HK-2 (cell line): ENCODE results near the gene NRG3.

Experiments
- DNase-seq: peaks from one replicate; pipeline ENCODE4 v3.0.0-alpha.2; 2018; ENCODE audit not compliant: unreplicated experiment

Gene NRG3

DNA sequence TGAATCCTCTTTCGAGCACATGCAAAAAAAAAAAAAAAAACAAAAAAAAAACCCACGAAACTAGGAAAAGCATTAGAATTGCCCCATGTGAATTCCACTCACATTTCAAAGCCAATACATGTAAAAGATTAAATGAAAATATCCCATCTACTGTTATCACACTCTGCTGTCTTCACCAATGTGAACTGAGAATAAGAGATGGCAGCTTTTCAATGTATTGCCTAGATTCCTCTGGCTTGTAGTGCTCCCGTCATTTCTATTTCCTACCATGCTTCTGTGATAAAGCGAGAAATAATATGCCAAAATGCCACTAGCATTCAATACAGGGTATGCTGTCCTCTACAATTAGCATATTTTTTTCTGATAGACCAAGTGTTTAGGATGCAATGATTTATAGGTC, 517.0 kb downstream of the NRG3 start:
- DNase-seq: no peak

DNA sequence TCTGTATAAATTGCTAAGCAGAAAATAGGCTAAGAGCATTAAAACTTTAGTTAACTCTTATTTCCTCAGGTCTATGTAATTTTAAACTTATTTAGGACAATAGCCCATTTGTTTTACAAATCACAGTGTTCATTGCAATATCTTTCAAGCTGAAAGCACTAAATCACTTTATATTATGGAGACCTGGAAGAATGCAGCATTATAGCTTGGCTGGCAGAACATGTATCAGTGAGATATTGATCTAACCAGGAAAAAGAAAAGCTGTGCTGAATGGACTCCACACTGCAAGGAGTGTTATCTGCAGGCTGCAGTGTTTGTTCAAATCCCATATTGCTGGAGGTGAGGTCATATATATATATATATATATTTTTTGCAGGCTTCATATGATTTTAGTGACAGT, 517.5 kb downstream of the NRG3 start:
- DNase-seq: no peak

DNA sequence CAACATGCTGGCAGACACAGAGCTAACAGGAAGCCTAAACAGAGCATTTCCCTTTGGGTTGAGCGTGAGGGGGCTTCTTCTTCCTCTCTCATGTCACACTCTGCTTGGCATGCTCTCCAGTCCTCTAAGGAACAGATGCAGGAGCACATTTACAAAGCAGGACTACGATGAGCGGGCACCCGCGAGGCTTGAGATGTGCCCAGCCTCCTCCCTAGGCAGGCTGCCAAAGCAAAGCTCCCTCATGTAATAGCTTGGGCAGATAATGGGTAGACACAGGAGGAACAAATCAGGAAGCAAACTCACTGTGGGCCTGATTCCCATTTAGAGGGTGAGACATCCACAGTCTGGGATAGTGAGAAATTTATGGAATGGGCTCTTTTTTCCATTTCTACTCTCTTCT, 519.1 kb downstream of the NRG3 start:
- no peak for DNase-seq

DNA sequence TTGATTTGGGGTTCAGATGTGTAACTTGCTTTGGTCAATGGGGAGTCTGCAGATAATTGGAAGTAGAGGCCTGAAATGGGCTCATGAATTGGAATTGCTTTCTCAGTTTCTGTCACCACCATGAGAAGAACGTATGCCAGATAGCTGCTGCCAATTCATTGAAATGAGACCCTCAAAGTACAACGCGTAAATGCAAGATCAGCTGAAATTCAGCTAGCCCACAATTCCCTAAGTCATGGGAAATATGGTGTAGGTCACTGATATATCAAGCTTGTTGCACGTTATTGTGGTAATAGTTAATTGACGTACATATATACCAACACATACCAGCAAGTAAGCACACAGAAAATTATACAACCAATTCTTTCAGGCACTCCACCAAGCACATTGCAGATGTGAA, 520.0 kb downstream of the NRG3 start:
- DNase-seq: no peak

DNA sequence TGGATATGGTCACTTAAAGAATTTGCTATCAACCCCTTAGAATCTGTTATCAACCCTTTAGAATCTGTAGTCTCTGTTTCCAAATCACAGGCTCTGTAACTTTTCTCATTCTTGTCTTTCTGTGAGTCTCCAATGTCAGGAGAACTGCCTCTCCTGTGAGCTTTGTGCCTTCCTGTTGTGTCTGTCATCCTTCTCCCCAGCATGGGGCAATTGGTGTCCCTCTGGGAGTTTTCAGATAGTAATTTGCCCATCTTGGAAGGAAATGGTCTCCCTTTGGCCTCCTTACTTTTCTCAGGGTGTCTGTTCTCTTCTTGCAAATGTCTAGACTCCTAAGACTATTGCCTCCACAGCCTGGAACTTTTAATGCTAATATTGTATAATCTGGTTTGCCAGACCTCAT, 521.9 kb downstream of the NRG3 start:
- no peak for DNase-seq

DNA sequence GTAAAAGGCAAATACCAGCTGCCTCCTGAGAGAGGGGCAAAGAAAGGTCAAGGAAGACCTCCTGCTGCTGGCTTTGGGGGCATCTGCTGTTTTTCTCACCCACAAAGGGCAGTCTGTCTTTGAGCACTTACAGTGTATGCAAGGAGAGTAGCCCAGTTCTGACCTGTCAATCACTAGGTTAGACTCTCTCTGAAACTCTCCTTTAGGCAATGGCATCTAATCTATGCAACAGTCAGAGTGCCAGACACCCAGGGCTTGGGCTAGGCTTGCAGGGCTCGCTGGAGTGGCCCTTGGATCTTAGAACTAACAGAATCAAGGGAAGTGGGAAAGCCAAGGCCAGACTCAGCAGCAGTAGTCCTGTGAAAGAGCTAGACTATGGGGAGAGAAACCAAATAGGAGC, 522.9 kb downstream of the NRG3 start:
- DNase-seq: no peak

DNA sequence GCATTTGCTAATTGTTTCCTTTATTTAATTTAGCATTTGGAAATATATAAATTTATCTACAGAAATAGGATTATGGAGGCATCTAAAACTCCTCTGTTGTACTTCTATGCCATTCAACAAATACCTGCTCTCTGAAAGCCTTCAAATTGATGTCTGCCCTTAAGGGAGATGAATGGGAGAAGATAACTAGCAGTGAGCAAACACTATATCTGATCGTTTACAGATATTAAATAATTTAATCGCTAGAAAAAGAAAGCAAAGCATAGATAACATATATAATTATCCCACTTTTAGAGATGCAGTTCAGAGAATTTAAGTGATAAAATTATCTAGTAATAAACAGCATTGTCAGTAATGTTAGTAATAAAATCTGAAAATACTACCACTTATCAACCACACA, 524.9 kb downstream of the NRG3 start:
- no peak for DNase-seq

DNA sequence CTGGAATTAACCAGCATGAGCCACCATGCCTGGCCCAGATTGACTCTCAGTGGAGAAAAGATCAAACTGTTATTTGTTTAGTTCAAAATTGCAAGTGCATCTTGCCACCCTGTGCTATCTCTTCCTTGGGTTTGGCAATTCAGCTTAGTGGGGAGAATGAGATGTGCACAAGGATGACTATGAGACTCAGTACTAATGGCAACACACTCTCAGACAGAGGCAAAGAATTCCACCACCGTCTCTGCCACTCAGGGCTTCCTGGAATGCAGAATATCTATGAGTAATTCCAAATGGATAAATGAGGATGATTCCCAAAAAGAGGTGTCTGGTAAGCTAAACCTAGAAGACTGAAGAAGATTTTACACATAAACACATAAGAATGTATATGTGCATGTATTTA, 525.8 kb downstream of the NRG3 start:
- no peak for DNase-seq

DNA sequence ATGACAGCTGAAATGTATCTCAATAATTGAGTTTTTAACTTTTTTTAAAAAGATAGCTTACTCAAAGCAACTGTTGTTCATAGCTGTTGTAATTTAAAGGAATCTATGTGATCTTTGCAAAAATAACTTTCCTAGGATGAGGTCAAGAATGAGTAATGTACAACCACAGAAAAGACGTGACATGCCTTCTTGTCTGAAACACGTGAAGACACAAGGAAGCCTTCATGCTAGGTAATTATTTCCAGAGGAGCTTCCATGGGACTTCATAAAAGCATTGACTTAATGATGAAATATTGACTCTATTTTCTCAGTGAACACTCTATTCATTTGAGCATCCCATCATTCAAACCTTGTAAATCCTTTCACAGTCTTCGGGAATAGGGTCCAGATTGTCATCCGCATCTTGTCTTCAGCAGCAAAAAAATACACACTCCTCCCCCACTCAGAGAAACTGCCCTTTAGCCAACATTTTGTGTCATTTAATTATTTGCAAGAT, 528.0 kb downstream of the NRG3 start:
- no peak for DNase-seq

DNA sequence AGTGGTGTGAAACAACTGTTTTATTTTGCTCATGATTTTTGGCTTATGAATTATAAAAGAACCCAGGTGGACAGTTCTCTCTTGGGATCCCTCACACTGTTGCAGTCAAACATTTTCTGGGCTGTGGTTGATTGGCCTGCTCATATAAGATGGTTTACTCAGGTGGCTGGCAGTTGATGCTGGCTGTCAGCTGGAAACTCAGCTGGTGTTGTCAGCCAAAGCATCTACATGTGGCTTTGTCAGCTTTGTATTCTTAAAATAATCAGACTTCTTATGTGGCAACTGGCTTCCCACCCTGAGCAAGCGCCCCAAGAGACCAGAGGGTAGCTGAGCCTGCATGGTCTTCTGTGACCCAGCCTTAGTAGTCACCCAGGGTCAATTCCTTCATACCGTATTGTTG, 534.7 kb downstream of the NRG3 start:
- DNase-seq: no peak

DNA sequence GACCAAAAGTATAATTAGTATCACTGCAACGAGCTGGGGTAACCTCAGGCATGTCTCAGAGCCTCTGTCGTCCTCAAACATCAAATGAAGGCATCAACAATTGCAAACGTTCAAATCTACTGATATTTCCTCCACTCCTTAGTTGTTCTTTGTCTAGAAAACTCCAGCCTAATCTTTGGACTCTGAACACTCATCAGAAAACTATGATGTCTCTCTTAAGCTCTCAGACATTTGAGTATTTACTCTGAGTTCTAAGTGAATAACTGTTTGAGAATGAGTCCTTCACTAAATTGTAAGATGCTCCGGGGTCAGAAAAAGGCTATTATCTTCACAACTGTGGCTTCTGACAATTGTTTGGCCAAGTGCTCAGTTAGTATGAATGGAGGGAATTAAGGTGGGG, 536.4 kb downstream of the NRG3 start:
- no peak for DNase-seq

DNA sequence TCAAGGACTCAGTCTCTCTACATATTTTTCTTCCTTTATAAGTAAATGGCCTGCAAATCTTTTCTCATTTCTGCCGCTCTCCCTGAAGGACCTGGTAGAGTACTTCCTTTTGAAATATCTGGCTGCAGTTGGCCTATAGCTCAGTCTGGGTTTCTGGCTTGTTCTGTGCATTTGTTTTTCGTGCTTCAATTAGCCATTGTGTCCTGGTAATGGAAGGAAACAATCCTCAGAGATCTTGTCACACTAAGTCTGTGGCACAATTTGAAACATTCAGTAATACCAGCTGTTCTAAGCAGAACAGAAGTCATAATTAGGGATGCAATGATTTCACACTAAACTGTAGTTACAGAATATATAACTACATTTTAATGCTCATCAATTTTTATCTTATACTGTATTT, 545.0 kb downstream of the NRG3 start:
- DNase-seq: no peak

DNA sequence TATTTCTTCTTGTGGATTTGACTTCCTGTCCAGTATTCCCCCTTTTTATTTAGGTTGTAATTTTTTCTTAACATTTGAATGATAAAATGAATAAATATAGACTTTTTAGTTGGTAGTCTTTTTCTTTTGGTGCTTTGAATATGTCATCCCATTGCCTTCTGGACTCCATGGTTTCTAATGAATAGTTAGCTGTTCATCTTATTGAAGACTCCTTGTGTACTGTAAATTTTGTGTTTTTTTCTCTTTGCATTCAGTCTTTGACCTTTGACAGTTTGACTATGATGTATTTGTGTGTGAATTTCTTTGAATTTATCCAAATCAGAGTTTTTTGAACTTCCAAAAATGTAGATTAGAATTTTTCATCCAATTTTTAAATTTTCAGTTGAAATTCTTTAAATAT, 554.3 kb downstream of the NRG3 start:
- no peak for DNase-seq

DNA sequence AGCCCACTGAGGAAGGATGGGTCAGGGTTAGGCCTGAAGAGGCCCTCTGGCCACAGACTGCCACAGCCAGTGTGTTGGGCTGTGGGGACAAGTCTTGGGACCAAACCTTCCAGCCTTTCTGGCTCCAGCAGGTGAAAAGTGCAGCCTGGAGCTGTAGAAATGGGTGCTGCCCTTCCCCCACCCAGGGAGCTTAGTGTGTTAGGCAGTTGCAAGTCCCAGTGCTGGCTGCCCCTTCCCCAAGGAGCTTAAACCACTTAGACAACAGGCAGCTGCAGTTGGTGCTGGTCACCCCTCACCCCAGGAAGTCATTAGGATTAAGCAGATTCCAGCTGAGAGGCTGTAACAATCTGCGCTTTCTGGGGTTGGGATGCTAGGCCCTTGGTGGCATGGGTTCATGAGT, 563.3 kb downstream of the NRG3 start:
- DNase-seq: no peak

DNA sequence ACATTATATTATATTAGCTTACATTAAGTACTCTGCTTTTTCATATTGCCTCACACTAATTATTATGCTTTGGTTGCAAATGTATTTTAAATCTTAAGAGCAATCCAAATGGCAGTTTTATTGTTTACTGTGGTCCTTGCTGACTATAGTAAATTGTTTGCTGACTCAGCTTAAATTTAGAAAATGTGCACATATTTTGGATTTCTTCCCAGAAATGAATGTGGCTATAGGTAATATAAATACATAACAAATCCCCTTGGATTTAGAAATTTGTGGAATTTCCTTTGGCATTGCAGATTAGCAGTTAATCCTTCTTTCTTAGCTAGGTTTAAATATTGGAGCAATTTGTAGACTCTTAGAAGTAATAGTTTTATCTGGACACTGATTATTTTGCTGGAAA, 565.8 kb downstream of the NRG3 start:
- DNase-seq: no peak

DNA sequence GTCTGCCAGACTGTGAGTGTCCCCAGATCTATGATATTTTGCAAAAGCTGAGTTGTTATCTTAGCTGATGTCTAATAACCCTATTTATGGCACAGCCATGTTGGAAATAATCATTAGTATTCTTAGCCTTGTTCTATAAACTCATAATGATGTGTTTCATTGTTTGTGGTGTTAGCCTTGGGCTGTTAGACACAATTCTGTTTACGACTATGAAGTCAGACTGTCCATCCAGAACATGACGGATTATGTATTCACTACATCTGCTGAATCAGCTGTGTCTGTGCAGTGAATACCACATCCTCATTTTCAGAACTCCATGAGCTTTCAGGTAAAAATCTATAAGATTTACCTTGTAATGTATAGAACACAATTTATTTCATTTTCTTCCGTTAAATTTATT, 577.1 kb downstream of the NRG3 start:
- no peak for DNase-seq

DNA sequence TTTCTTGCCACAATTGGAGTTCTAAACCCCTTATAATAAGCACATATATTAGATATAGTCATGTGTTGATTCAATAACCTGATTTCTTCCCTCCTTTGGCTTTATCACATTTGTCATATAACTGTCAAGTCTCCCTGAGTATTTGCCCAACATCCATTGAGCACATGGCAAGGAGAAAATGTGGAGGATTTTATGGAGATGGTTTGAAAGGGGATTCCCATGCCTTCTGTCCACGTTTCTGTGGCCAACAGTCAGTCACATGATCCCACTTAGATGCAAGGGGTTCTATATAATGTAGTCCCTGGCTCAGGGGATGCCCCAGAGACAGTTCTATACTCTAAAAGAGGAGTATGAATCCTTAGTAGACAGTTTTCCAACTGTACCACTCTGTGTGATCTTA, 577.7 kb downstream of the NRG3 start:
- DNase-seq: no peak

DNA sequence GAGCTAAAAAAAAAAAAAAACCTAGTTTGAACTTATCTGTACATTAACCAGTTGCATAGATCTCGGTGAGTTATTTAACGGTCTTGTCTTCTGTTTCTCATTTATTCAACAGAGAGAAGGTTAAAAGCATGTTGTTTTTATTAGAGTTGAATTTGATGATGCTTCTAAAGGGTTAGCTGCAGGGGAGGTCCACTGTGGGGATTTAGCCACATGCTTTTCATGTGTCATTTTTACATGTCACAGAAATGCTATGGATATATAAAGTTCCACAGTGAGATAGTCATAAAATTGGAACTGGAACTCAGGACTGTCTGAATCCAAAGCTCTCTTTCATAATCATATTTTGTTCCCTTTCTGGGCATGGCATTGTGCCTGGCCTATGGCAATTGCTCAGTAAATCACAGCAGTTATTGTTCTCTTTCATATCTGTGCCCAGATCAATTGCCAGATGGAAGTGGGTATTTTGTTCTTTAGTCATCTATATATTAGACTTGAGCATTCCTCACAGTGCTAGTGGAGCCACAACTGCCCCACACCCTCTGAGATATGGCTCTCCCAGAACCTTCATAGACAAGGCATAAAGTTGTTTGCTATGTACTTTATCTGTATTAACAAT, 578.8 kb downstream of the NRG3 start:
- no peak for DNase-seq

DNA sequence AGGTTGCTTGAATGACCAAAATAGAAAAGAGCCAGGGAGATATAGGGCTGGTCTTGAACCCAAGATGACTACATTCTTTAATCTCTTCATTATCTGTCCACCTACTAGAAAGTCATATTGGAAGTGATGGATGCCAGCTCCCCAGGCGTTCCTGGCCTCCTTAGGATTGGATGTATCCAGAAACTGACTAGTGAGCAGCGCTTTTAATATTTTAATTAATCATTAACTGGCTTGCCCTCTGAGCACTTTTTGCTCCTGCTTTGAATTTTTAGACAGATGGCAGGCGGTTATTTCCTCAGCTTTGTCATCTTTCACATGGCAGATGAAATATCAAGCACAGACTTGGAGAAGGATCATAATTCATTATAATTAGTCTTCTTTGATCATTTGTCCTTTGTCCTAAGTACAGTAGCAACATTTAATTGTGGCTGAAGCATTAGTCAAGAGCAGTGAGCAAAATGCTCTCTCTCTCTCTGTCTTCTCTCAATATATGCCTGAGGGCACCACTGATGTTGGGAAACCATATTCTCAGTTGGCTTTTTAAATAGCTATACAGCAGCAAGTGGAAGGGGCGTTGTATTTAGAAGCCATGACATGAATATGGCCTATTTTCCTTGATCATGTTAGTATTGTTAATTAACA, 588.0 kb downstream of the NRG3 start:
- no peak for DNase-seq

DNA sequence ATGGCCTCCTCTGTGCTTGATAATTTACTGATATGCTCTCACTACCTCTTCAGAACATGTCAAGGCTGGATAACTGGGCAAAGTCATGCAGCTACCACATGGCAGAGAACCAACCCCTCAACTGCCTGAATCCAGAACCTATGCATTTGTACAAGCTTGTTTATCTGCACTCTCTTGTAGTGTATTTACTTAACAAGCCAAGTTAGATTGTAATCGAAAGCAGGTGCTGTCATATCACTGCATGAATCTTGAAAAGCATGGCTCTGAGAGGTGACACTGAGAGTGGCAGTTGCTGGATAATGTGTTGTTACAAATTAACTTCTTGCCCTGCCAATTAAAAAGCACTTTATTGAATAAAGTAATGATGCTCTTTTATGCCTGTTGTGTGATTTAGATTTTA, 588.6 kb downstream of the NRG3 start:
- no peak for DNase-seq

DNA sequence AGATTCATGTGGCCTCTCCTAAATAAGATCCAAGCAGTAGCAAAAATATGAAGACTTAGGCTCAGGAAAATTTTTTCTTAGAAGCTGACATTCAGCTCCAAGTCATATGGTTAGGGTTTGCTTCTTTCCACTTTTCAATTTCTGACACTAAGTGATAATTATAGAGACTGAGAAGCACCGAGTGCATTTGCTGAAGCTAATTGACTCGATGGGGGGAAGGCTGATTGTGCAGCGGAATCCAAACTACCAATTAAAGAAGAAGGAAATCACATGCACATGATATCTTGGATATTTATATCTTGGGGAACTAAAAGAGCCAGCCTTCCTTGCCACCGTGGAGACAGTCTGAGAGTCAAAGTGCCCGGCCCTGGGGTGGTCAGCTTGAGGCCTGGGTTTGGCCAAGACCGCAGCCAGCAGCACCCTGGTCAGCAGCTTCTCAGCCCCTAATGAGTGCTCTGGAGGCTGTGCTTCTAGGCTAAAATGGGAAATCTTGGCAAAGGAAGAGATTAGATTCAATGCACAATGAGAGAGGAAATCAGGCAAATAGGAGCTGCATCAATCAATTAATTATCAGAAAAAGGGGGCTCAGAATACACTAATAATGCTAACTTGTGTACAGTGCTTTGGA, 589.3 kb downstream of the NRG3 start:
- no peak for DNase-seq

DNA sequence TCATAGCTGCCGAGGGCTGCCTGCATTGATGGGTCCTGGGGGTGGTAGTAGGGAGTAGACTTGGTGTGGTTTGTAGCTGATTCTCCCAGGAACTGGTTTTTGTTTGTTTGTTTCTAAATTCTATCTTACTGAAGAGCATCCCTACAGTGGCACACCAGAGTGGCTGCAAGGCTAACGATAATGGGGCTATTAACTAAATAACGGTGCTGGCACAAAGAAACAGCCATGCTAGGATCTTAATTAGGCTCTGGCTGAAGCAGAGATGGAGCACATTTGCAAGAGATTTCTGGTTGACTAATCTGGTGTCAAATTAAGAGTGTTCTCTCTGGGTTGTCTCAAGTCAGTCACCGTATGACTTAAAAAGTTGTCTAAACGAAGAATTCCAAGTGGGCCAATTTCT, 590.0 kb downstream of the NRG3 start:
- no peak for DNase-seq

DNA sequence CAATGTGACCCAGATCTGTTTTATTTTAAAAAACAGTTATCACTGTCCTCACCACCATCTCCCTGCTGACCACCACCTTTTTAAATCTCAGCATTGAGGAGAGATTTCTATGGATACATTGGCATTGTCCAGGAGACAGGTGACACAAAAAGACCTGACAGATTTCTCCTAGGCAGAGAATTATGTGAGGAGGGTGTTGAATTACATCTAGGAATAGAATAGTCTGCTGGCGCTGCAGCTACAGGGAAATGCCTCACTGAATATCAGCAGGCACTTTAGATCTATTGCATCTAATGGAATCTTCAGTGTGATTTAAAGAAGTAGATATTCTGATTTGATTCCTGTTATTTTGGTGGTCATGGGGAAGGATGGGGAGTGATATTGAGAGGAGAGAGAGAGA, 593.5 kb downstream of the NRG3 start:
- no peak for DNase-seq
